ENCODE measurements around the gene EFNB2. TPM values are rescaled to one million over a fixed set of nuclear protein-coding genes. Genes with fewer than 3 reads are reported as not detected.
A peak's percentile ranks its signal among the peaks of the same experiment; 100 is the strongest.

The EFNB2 gene
- total RNA-seq, 1 donor from 2014 or later = 25.6 TPM

DNA sequence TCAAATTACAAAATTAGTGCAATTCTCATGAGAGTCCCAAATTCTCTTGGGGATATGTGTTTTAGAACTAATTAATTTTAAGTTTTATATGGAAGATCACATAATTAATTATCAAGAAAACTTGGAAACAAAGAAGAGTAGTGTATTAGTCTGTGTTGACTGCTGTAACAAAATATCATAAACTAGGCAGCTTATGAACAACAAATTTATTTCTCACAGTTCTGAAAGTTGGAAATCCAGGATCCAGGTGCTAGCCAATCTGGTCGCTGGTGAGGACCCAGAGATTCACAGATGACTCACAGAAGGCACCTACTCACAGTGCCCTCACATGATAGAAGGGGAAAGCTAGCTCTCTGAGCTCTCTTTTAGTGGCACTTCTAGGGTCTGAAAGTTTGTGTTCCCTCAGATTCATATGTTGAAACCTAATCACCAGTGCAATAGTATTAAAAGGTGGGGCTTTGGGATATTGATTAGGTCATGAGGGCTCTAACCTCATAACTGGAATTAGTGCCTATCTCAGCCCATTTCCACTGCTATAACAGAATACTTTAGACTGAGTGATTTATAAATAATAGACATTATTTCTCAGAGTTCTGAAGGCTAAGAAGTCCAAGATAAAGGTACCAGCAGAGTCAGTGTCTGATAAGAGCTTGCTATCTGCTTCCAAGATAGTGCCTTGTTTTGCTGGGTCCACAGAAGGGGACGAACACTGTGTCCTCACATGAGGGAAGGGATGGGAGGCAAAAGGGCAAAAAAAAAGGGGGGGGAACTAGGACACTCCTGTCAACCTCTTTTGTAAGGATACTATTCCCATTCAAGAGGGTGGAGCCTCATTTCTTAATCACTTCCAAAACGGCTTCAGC, 34.0 kb upstream of the EFNB2 start:
- TF ChIP-seq, protein P1, sequence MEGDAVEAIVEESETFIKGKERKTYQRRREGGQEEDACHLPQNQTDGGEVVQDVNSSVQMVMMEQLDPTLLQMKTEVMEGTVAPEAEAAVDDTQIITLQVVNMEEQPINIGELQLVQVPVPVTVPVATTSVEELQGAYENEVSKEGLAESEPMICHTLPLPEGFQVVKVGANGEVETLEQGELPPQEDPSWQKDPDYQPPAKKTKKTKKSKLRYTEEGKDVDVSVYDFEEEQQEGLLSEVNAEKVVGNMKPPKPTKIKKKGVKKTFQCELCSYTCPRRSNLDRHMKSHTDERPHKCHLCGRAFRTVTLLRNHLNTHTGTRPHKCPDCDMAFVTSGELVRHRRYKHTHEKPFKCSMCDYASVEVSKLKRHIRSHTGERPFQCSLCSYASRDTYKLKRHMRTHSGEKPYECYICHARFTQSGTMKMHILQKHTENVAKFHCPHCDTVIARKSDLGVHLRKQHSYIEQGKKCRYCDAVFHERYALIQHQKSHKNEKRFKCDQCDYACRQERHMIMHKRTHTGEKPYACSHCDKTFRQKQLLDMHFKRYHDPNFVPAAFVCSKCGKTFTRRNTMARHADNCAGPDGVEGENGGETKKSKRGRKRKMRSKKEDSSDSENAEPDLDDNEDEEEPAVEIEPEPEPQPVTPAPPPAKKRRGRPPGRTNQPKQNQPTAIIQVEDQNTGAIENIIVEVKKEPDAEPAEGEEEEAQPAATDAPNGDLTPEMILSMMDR (conservative IDR thresholded peaks at IDR 0.05; ENCODE audit: low read depth, low read length) = no peak
- no peak for DNase-seq (ENCODE audit: low read depth)
- H3K4me3 ChIP-seq (ENCODE audit: low read depth, low read length) = no peak overlapping the region

DNA sequence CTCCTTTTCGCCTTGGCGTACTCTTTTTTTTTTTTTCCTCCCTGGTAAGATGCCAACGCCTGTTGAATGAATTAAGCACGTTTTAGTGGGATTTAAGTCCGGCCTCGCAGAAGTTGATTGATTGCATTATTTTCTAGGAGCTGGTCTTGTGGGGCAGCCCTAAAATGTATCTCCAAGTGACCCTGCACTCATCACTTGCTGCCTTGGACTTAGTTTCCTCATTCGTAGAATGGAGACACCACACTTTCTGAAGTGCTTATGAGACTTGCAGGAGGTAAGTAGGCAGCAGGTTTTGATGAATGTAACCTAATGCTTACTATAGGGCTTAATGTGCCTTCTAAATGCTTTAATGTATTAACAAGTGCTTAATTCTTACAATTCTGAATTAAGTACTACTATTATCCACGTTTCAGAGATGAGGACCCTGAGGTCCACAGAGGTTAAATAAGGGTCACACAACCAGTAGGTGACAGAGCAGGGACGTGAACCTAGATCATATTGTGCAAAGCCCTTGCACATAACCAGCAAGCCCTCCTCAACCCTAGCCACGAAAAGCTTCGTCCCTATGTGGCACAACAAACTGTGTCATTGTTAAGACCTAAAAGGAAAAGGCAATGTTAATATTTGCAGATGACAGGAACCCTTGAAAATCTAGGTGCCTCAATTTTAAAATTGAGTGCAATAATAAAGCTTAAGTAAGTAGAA, 33.0 kb upstream of the EFNB2 start:
- peak overlapping the region; percentile 91 for H3K4me3 ChIP-seq (ENCODE audit: low read depth, low read length)
- no peak for DNase-seq (ENCODE audit: low read depth)
- TF ChIP-seq, protein P1 (conservative IDR thresholded peaks at IDR 0.05; ENCODE audit: low read depth, low read length) = no peak

DNA sequence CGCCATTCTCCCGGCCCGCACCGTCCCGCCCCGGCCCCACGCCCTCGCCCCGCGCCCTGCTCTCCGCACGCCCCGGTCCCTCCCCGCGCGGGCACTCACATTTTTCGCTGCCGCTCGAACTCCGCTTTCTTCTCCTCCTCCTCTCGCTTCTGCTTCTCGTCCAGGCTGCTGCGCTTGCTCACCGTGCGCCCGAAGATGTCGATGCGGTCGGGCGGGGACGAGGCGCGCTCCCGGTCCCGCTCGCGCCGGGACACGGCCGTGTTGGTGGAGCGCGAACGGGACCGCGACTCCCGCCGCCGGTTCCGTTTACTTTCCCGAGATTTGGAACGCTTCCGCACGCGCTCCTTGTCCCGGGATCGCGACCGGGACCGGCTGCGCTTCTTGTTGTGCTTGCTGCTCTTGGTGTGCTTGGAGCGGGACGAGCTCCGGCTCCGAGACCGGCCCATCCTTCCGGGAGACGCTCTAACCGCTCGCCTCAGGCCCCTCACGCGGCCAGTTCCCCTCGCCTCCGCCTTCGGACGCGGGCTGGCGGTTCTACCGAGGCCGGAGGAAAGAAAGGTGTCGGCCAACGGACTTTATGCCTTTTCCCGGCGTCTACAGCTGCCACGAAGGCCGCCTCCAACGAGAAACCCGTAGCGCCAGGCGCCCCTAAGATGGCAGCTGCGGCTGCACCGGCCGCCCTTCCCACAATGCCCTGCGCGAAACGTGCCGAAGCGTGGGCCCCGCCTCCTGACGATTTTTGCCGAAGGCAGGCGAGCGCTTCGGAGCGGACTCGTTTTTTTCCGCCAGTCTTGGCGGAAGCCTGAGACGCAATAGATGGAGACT, 32.2 kb upstream of the EFNB2 start, which contains the start of gene ARGLU1:
TSS of gene ARGLU1 (minus strand) at position 664 of the 825 bp plus-strand sequence. CDS start at position 446, 218 bp downstream.
- no peak for DNase-seq (ENCODE audit: low read depth)
- TF ChIP-seq, protein P1 (conservative IDR thresholded peaks at IDR 0.05; ENCODE audit: low read depth, low read length) = no peak
- H3K4me3 ChIP-seq (ENCODE audit: low read depth, low read length) = peak within 1 kb of the TSS; percentile 91

DNA sequence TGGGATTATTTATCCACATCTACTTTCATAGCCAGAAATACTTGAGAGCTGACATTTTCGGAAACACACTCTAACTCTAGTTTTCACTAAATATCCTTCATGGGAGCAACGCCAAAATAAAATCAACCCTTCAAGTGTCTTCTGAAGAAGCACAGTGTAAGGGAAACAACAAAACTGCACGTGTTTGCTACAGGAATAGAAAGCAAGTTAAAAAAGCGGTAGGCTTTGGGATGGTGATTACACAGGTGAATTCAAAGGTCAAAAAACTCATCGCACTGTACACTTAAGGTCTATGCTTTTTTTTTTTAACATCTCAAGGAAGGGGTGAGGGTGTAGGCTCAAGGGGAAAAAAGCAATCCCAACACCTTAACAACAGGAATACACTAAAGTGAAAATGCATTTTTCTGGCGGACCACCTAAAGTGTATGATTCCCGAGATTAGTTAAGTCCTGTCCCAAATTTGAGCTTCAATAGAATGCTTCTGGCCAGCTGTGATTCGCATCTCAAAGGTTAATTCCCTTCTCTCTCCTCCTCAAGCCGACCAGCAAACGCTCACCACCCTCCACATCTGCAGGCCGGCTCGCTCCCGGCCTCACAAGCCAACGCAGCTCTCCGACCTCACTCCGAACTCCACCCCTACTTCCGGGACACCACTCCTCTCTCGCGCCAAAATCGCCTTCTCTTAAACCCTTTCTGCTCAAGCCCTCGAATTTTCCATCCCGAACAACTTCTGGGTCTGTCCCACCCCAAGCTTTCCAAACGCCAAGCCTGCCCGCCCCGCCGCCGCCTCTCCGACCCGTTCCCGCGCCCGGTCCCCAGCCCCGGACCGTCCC, 31.4 kb upstream of the EFNB2 start:
- H3K4me3 ChIP-seq (ENCODE audit: low read depth, low read length) = peak overlapping the region; percentile 91
- TF ChIP-seq, protein P1 (conservative IDR thresholded peaks at IDR 0.05; ENCODE audit: low read depth, low read length) = no peak
- DNase-seq (ENCODE audit: low read depth) = no peak

DNA sequence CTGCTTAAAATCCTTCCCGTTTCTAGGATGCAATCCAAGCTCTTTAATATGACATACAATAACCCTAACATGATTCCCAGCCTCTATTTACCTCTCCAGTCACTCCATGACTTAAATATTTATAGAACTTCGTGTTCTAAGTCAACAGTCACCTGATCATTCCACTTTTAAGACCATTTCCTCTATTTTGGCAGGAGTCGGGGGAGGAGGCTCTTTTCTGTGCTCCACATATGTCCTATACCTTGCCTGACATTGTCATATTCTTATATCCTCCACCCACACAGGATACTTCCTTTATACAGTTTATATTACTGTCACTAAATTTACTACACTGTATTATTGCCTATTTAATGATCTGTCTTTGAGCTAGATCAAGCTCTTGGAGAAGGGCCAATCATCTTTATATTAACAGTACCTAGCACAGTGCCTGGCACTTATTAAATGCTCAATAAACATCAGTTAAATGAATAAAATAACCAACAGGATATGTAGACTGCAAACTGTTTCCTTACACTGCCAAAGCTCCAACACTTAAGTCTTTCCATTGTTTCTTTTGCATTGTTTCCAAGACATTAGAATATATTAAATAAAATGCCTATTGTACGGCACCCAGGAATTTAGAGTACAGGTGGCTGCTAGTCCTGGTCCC, 29.8 kb upstream of the EFNB2 start:
- TF ChIP-seq, protein P1 (conservative IDR thresholded peaks at IDR 0.05; ENCODE audit: low read depth, low read length) = no peak
- H3K4me3 ChIP-seq (ENCODE audit: low read depth, low read length) = peak overlapping the region; percentile 91

More for the DNA sequence above, 29.8 kb upstream of the EFNB2 start:
- no peak for DNase-seq (ENCODE audit: low read depth)
